NT2/D1 (cell line): ENCODE results near the gene PAFAH1B1.

Experiments
- DNase-seq: peaks from one replicate; pipeline ENCODE4 v3.0.0-alpha.2; 2011; ENCODE audit warnings: low read depth, low spot score
- H3K27me3 ChIP-seq: 2 replicates; pipeline ENCODE4 v1.6.0; 2011; ENCODE audit warnings: mild to moderate bottlenecking; ENCODE audit not compliant: insufficient read length, insufficient read depth
- H3K36me3 ChIP-seq: 2 replicates; pipeline ENCODE4 v1.6.1; 2011; ENCODE audit warnings: mild to moderate bottlenecking, low read length, mixed read lengths; ENCODE audit not compliant: insufficient read depth, insufficient read length
- H3K4me1 ChIP-seq: 2 replicates; pipeline ENCODE4 v1.5.1; 2011; ENCODE audit not compliant: insufficient read depth, insufficient read length
- H3K4me3 ChIP-seq: 2 replicates; pipeline ENCODE4 v1.5.1; 2011; ENCODE audit warnings: low read depth; ENCODE audit not compliant: insufficient read length
- H3K9ac ChIP-seq: 2 replicates; pipeline ENCODE4 v1.6.0; 2011; ENCODE audit warnings: low read depth; ENCODE audit not compliant: insufficient read length
- H3K9me3 ChIP-seq: 2 replicates; pipeline ENCODE4 v1.5.1; 2011; ENCODE audit warnings: mild to moderate bottlenecking, low read length; ENCODE audit not compliant: insufficient read depth
- SUZ12 ChIP-seq: IDR thresholded peaks from 2 replicates; pipeline ENCODE4 v1.6.1; 2011; ENCODE audit not compliant: insufficient read length, insufficient read depth; ENCODE audit errors: extremely low read depth
- YY1 ChIP-seq: IDR thresholded peaks from 2 replicates; pipeline ENCODE4 v1.6.1; 2011; ENCODE audit not compliant: insufficient read length, insufficient read depth
- ZNF274 ChIP-seq: IDR thresholded peaks from 2 replicates; pipeline ENCODE4 v1.6.1; 2011; ENCODE audit warnings: mild to moderate bottlenecking, low read depth, low read length

PAFAH1B1 gene

GRCh38 chr17:2708585-2709182 is 115.2 kb downstream of the PAFAH1B1 start:
- no peak for DNase-seq
- Histone ChIP-seq H3K9me3 (no peaks in the 10 kb centered on the region), H3K9ac (peak overlapping the region; percentile 21), H3K27me3 (peaks cover 9% of the 10 kb centered on the region), H3K4me3 (no peak overlapping the region), H3K4me1 (peaks cover 34% of the 10 kb centered on the region), H3K36me3 (peaks cover 21% of the 10 kb centered on the region)
- no peak for TF ChIP-seq SUZ12
- no peak for TF ChIP-seq ZNF274
- TF ChIP-seq YY1 = no peak

GRCh38 chr17:2709183-2709661 is 115.8 kb downstream of the PAFAH1B1 start:
- DNase-seq = no peak
- Histone ChIP-seq H3K36me3 (peaks cover 15% of the 10 kb centered on the region), H3K9me3 (no peaks in the 10 kb centered on the region), H3K9ac (peak overlapping the region; percentile 21), H3K4me1 (peaks cover 34% of the 10 kb centered on the region), H3K27me3 (peaks cover 9% of the 10 kb centered on the region), H3K4me3 (no peak overlapping the region)
- TF ChIP-seq ZNF274 (no peak), SUZ12 (no peak), YY1 (no peak)

GRCh38 chr17:2710071-2710802 is 116.8 kb downstream of the PAFAH1B1 start:
- TF ChIP-seq ZNF274 = no peak
- no peak for DNase-seq
- Histone ChIP-seq H3K9ac (peak overlapping the region; percentile 89), H3K27me3 (peaks cover 9% of the 10 kb centered on the region), H3K36me3 (peaks cover 10% of the 10 kb centered on the region), H3K4me1 (peaks cover 29% of the 10 kb centered on the region), H3K4me3 (peak overlapping the region; percentile 72), H3K9me3 (no peaks in the 10 kb centered on the region)

DNA sequence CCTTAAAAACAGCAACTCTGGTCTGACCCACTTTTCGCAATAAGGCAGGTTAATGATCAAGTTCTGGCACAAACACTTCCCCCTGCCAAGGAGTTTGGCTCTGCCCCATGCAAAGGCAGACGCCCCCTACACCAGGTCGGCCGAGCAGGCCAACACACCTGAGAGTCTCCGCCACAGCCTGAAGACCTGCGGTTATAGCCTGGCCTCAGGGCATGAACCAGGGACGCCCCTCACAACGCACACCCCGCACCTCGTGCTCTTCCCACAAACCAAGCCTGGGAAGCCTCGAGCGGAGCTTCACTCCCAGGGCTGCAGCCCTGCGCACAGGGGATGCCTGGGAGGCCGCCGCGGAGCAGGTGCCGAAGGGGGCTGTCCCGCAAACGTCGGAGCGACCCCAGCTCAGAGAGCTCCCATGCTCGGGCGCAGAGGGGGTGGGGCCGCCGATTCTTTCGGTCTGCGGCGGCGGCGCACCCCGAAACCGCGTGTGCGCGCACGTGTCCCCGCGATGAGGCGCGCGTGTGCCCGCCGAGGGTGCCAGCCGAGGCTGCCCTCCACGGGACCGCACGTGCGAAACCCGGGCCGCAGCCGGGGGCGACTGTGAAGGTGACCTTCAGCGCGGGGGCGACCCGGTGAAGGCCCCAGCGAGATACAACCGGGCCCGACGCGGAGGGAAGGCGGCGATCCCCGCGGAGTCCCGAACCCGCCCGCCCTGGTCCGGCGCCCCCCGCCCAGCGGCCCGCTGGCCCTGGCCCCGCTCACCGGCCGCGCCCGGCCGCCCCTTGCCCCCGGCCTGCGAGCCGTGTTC is 117.6 kb downstream of the PAFAH1B1 start:
- Histone ChIP-seq H3K9ac (peak overlapping the region; percentile 89), H3K36me3 (peaks cover 10% of the 10 kb centered on the region), H3K9me3 (no peaks in the 10 kb centered on the region), H3K4me1 (peaks cover 29% of the 10 kb centered on the region), H3K27me3 (peaks cover 9% of the 10 kb centered on the region), H3K4me3 (peak overlapping the region; percentile 72)
- no peak for DNase-seq
- TF ChIP-seq YY1 = no peak
- no peak for TF ChIP-seq SUZ12
- TF ChIP-seq ZNF274 = no peak

DNA sequence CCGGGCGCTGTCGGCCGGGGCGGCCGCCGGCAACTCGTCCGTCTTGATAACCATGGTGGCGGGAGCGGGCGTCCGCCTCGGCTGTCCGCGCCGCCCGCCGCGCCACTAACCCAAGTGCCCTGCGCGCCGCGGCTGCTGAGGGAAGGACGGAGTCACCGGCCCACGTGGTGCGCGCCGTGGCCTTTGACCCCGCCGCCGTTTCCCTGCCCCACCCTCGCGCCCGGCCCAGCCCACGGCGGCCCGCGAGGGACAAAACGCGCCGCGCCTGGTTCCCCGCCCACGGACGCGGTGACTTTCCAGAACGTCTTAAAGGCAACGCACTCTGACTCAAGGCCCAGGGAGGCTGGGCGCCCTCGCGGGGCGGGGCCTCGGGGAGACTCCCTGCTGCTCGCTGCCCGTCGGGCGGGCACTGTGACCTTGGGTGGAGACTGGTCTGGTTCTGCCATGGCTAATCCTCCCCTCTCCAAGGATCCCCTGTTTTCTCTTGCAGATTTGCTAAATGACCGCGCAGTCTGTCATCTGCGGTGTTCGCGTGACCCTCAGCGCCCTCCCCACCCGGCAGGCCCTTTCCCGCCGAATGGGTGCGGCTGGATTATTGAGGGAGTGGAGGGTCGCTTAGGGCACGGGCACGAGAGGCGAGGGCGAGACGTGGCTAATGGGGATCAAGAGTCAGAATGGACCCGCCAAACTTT is 118.3 kb downstream of the PAFAH1B1 start, which contains the start of gene CLUH:
TSS of gene CLUH (minus strand) at position 157 of the 692 bp plus-strand sequence. CDS start at position 54, 103 bp downstream.
- Histone ChIP-seq H3K9me3 (no peaks in the 10 kb centered on the region), H3K9ac (peak within 1 kb of the TSS; percentile 89), H3K4me3 (peak within 1 kb of the TSS; percentile 72), H3K27me3 (peaks cover 9% of the 10 kb centered on the region), H3K4me1 (peaks cover 29% of the 10 kb centered on the region), H3K36me3 (peaks cover 10% of the 10 kb centered on the region)
- no peak for TF ChIP-seq SUZ12
- TF ChIP-seq YY1 = no peak
- no peak for TF ChIP-seq ZNF274
- no peak for DNase-seq

GRCh38 chr17:2712300-2713043 is 119.0 kb downstream of the PAFAH1B1 start:
- peak overlapping the region; percentile 72 for H3K9ac ChIP-seq
- H3K9me3 ChIP-seq = no peaks in the 10 kb centered on the region
- no peak for DNase-seq
- peaks cover 9% of the 10 kb centered on the region for H3K27me3 ChIP-seq
- peaks cover 24% of the 10 kb centered on the region for H3K4me1 ChIP-seq
- H3K4me3 ChIP-seq = peak overlapping the region; percentile 72
- TF ChIP-seq ZNF274 (no peak), YY1 (no peak), SUZ12 (no peak)
- peaks cover 8% of the 10 kb centered on the region for H3K36me3 ChIP-seq
